ENCODE measurements around the gene CDH12.
"Not testable (repeated sequence)": the region's sequence is repeated elsewhere in the genome, so short reads cannot be mapped to it uniquely, and the experiment has no call there.

CDH12 gene

GRCh38 chr5:22852807-22853660 lies at the start of gene CDH12:
TSS of gene CDH12 (minus strand) at chr5:22853344.
- peak in 37 of 56 donors; percentile 1 to 74 (median 25) for DNase-seq

GRCh38 chr5:22901885-22902284 lies 48.7 kb upstream of the CDH12 start:
- DNase-seq = no peak

DNA sequence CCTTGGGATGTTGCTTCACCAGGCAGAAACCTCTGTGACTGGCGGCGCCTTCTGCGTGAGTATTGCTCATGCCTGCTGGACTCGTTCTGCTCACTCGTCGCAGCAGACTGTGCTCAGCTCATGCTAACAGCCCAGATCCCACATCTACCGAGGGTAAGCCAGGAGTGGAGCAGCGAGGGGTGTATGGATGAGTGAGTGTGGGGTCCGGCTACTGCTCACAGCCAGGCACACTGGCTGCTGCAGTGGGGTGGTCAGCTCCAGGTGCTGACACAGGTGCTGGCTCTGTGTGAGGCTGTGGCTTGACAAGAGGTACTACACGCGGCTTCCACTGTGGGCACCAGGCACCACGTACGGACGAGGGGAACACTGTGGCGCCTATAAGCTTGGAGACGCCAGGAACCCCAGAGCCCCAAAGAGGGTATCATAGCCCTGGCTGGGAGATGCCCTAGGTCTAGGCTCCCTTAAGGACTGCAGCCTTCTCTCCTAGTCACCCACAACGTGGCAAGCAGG lies 47.7 kb upstream of the CDH12 start:
- DNase-seq = no peak

DNA sequence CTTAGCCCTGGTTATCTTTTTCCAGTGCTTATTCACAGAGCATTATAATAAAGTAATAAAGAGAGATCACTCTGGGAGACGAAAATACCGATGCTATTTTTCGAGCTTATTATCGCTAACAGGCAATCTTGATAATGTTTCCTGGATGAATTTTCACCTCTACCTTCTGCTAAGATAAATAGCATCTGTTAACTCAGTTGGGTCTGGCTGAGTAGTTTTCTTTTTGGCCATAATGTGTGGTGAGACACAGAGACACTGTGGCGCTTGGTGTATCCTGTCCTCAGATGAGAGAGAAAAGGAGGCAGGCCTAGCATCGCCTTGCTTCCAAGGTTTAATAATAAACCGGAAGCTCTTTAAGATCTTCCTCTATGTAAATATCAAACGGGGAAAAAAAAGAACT lies 46.2 kb upstream of the CDH12 start:
- DNase-seq = no peak

- DNase-seq = no peak
These were observed 43.0 kb upstream of the CDH12 start for GRCh38 chr5:22896152-22896551.

GRCh38 chr5:22892441-22892840 lies 39.3 kb upstream of the CDH12 start:
- no peak for DNase-seq

- DNase-seq = no peak
These were observed 36.6 kb upstream of the CDH12 start for GRCh38 chr5:22889720-22890119.

GRCh38 chr5:22887566-22887965 lies 34.4 kb upstream of the CDH12 start:
- DNase-seq = no peak

DNA sequence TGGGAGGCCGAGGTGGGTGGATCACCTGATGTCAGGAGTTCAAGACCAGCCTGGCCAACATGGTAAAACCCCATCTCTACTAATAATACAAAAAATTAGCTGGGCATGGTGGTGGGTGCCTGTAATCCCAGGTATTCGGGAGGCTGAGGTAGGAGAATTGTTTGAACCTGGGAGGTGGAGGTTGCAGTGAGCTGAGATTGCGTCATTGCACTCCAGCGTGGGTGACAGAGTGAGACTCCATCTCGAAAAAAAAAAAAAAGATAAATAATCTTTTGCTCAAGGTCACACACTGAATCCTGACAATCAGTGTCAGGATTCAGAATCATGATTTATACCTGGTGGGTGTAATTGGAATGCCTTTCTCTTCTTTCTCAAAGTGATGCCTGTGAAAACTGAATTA lies 5.8 kb upstream of the CDH12 start:
- DNase-seq = not testable (repeated sequence)

- no peak for DNase-seq
These were observed 2.7 kb upstream of the CDH12 start for GRCh38 chr5:22855824-22856223.

DNA sequence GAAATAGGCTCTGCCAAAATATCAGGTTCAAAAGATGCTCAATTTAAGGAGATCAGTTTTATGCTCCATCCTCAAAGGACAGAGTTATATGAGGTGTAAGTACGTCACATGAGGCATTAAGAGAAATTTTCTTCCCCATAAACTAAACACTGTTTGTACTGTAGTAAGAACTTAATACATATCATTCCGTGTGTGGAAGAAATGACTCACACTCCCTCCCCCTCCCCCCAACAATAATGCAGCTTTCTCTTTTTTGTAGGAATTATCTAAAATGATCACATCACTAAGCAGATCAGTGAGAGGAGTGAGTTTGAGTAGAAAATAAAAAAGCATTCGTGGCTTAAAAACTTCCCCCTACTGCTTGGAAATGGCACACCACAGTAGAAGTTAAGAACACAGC lies 2.2 kb downstream of the CDH12 start:
- DNase-seq = peak in 2 of 56 donors; percentile 5 to 8

DNA sequence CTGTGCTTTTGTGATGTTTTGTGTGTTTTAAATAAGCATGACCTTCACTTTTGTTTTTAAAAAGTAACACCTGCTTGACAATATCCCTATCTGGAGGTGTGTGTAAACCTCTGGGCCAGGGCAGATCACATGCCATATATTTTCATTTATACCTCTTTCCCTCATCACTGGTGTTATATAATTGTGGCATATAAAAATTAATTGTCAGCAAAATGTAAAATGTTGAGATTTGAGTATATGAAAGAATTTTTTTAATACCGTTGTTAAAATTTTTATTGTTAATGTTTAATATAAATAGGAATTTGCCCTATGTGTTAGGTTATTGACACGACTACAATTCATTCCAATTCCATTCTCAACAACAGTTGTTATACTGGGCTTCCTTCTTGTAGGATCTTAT lies 6.5 kb downstream of the CDH12 start:
- DNase-seq = no peak

DNA sequence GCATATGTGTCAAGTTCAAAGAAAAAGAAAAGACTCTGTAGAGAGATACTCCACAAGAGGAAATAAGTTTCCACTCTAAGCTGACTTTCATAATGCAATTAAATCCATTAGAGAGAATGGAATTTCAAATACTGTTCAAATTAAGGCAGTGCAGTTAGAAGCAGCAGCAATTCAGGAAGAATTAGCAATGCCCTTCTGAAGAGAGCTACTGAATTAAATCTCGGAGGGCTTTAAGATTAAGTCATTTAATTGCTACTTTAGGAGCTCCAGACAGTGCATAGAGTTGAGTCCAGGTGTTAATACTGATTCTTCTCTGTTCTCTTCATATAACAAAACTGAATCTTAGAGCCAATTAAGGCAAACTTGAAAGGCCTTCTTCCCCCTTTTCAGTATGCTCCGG lies 8.5 kb downstream of the CDH12 start:
- no peak for DNase-seq

- no peak for DNase-seq
These were observed 9.0 kb downstream of the CDH12 start for GRCh38 chr5:22844155-22844554.

DNA sequence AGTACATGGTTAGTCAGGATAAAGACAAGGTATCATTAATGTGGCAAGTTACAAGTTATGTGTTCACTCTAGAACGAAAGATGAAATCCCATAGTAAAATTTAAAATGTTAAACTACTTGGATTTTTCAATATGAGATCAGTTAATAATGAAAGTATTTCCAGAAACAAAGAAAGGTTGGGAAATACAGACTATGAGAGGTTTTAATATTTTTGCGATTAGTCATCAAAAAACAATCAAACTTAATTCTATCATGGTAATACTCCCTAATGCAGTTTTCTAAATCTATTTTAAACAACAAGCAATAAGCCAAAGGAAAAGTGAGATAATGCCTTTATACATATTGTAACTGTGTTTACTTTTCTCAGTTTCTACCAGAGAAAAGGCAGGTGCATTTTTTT lies 10.6 kb downstream of the CDH12 start:
- no peak for DNase-seq

DNA sequence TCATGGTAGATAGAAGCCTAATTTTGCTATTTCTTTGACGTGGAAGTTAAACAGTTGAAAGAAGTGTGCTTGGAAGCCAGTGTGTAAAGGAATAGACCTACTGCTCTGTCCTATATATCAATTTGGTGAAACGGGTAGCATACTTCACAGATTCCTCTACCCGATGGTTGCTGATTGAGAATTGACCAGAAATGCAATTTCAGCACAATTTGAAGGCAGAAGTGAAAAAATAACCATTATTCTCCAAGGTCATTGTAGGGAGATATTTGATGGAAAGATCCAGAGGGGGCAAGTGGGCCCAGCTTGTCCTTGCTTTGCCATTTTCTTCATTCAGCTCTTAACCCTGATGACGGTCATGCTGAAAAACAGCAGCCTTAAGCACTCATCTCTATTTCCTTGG lies 15.3 kb downstream of the CDH12 start:
- no peak for DNase-seq

GRCh38 chr5:22835686-22836085 lies 17.5 kb downstream of the CDH12 start:
- DNase-seq = no peak

GRCh38 chr5:22793463-22793862 lies 59.7 kb downstream of the CDH12 start:
- DNase-seq = no peak

DNA sequence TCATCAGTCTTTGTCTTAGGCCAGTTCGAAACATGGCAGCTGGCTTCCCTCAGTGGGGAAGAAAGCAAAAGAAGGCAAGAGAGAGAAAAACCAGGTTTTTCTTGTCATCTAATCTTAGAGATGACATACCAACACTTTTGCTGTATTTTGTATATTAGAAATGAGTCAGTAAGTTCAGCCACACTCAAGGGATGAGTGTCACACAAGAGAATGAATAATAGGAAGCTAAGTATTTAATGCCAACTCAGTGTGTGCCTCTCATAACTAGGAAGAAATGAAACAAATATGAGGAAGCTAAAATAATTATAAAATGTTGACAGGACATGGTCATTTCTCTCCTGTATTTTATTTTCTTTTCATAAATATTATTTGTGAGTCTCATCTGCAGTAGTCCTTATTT lies 65.3 kb downstream of the CDH12 start:
- no peak for DNase-seq

- DNase-seq = no peak
These were observed 65.7 kb downstream of the CDH12 start for GRCh38 chr5:22787398-22787797.

DNA sequence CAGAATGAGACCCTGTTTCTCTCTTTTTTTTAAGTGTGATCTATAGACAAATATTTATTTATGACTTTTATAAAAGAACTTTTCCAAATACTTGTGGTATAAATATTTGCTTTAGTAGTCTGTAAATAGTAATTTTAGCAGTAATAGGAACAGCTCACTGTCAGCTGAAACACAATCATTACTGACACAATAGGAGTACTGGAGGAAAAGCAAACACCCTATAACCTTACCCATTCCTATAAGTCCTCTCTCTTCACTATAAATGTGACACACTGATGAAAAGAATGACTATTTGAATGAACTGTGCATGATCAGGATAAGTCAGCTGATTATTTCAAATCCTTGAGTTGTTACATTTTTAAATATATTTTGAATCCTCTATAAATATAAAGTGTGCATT lies 72.4 kb downstream of the CDH12 start:
- no peak for DNase-seq

DNA sequence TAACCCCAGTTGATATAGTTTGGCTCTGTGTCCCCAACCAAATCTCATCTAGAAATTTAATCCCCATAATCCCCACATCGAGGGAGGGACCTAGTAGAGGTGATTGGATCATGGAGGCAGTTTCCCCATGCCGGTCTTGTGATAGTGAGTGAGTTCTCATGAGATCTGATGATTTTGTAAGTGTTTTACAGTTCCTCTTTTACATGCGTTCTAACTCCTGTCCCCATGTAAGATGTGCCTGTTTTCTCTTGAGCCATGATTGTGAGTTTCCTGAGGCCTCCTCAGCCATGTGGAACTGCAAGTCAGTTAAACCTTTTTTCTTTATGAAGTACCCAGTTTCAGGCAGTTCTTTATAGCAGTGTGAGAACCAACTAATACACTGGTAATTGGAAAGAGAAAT lies 73.6 kb downstream of the CDH12 start:
- no peak for DNase-seq

DNA sequence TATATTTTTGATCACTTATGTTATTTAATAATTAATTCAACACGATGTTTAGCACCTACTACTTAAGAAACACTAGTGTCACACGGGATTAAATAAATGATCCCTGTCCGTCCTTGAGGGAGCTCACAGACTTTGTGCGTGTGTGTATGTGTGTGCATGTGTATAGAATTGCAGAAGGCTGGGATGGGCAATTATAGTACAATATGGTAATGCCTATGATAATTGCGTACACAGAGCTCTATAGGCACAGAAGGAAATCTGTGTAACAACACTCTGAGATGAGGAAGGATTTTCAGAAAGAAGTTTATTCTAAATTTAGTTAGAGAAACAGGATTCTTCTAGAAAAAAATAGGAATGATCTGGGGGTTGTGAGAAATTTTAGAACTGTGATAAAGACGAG lies 76.9 kb downstream of the CDH12 start:
- DNase-seq = no peak

Measured in nucleus accumbens (tissue), 56 donors.